ENCODE results near the gene RHOV.

RHOV gene

DNA sequence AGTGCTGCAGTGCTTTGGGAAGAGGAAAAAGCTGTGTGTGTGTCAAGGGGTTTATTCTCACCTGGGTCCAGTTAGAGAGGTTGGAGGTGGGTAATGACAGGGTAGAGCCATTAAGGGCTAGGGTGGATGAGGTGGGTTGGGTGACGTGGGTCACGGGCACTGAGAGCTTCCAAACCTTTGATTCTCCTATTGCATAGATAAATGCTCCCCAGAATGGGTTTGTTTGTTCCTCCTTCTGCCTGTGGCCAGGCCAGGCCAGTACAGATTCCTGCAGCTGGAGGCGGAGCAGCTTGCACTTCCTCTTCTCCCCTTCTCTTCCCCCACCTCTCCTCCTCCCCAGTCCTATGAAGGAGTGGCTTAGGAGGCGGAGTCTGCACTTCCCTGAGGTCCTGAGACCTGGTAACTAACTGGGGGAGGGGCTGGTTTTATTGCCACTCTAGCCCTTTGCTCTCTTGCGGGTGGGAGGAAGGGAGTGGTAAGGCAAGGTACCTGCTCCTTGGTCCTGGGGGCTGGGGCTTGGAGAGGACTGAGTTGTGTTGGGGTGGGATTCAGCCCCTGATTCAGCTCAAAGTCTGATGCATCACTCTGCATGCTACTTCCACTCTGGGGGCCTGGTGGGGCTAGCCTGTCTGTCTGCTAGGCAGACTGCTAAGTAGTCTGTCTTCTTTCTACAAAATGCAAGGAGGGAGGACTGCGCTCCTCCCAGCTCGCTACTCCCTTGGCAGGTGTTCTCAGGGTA, 26.6 kb downstream of the RHOV start:
- no peak overlapping the region for H3K4me3 ChIP-seq (ENCODE audit: low read depth, low read length)
- TF ChIP-seq CTCF (IDR thresholded peaks at IDR 0.05; ENCODE audit: low read depth, low read length): no peak

DNA sequence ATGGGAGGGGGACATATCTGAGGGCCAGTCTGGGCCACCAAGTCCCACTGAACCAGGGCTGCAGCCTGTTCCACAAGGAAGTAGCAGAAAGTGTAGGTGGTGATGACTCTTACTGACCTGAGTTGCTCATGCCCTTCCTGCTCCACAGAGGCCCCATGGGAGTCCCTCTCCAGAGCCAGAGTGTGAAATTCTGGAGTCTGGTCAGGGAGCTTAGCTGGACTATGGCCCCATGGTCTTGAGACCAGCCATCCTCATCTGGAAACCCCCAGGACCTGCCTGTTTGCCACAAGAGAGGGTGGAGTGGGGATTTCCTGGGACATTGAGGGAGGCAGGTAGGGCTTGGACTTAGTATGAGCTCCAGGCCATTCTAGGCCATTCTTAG, 27.2 kb downstream of the RHOV start:
- TF ChIP-seq CTCF (IDR thresholded peaks at IDR 0.05; ENCODE audit: low read depth, low read length): no peak
- no peak overlapping the region for H3K4me3 ChIP-seq (ENCODE audit: low read depth, low read length)

GRCh38 chr15:40845511-40846284, 28.3 kb downstream of the RHOV start:
- H3K4me3 ChIP-seq (ENCODE audit: low read depth, low read length): no peak overlapping the region
- no peak for TF ChIP-seq CTCF (IDR thresholded peaks at IDR 0.05; ENCODE audit: low read depth, low read length)

- H3K4me3 ChIP-seq (ENCODE audit: low read depth, low read length): no peak overlapping the region
- TF ChIP-seq CTCF (IDR thresholded peaks at IDR 0.05; ENCODE audit: low read depth, low read length): no peak
Measured at GRCh38 chr15:40845036-40845435, 29.0 kb downstream of the RHOV start.

- no peak for TF ChIP-seq CTCF (IDR thresholded peaks at IDR 0.05; ENCODE audit: low read depth, low read length)
- H3K4me3 ChIP-seq (ENCODE audit: low read depth, low read length): peak overlapping the region; percentile 24
Measured at GRCh38 chr15:40844696-40845030, 29.4 kb downstream of the RHOV start.

DNA sequence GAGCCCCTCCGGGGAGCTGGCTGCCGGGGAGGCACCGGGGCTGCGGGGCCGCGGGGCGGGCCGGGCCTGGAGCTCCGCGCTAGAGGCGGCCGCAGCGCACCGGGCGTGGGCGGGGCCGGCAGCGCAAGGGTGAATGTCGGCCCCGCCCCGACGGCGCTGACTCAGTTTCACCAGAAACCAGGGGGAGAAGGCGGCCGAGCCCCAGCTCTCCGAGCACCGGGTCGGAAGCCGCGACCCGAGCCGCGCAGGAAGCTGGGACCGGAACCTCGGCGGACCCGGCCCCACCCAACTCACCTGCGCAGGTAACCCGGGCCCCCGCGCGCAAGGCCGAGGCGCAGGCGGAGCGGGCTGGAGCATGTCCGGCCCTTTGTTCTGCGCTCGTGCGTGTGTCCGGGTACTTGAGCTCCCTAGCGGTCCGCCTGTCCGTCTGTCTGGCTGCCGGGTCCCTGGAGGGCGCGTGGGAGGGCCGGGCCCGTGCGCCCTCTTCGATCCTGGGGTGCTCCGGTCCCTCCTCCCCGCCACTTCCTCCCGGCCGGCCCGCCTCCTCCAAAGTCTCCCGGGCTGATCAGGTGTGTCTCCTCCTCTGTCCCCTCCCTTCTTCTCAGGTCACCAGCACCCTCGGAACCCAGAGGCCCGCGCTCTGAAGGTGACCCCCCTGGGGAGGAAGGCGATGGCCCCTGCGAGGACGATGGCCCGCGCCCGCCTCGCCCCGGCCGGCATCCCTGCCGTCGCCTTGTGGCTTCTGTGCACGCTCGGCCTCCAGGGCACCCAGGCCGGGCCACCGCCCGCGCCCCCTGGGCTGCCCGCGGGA, 29.9 kb downstream of the RHOV start, which contains the start of gene SPINT1:
Gene SPINT1 (plus strand): TSS at position 164 of the 811 bp plus-strand sequence. CDS start 507 bp downstream, at position 671.
- TF ChIP-seq CTCF (IDR thresholded peaks at IDR 0.05; ENCODE audit: low read depth, low read length): no peak
- H3K4me3 ChIP-seq (ENCODE audit: low read depth, low read length): peak within 1 kb of the TSS; percentile 24

Measured in WI38 (cell line).